ENCODE results near the gene CRIM1. TPM values are rescaled to one million over a fixed set of nuclear protein-coding genes. Genes with fewer than 3 reads are reported as not detected.

Gene CRIM1
- total and polyA plus RNA-seq, 2 experiments from 2014 or later, result 10.5 to 36.4 TPM

GRCh38 chr2:36526226-36526625 lies 170.6 kb downstream of the CRIM1 start:
- H4K20me1 ChIP-seq (replicated peaks; ENCODE audit: insufficient read depth), result 0 out of 2 replicates have a peak, but pooled peaks cover 5% of the 10 kb centered on the region
- no peak overlapping the region for H3K4me3 Mint-ChIP-seq
- H3K27me3 Mint-ChIP-seq (ENCODE audit: insufficient read depth, low read depth, poor library complexity), result no peaks in the 10 kb centered on the region
- H3K36me3 Mint-ChIP-seq (ENCODE audit: low read depth), result peaks cover 23% of the 10 kb centered on the region
- no peaks in the 10 kb centered on the region for H3K9me2 ChIP-seq (ENCODE audit: insufficient read depth)
- H3K36me3 ChIP-seq (ENCODE audit: insufficient read depth), result peaks cover 30% of the 10 kb centered on the region; the same call in 1 of the 2 replicates
- no peak overlapping the region for H3K4me2 ChIP-seq
- H3K4me3 ChIP-seq, result no peak overlapping the region
- H3K27ac Mint-ChIP-seq, result no peak overlapping the region
- DNase-seq (ENCODE audit: low spot score) (no peak), ATAC-seq (no peak)
- no peak overlapping the region for H2AFZ ChIP-seq
- H3K4me1 ChIP-seq (ENCODE audit: insufficient read depth), result no peaks in the 10 kb centered on the region; the same call in 1 of the 2 replicates
- H3K27ac ChIP-seq (ENCODE audit: low read depth), result no peak overlapping the region
- TF ChIP-seq ZNF331 (CRISPR knock-in tag; IDR thresholded peaks at IDR 0.05; ENCODE audit: low read depth) (no peak), ZNF462 (CRISPR knock-in tag; IDR thresholded peaks at IDR 0.05) (no peak), POLR2AphosphoS5 (IDR thresholded peaks at IDR 0.05; ENCODE audit: low read depth) (no peak), REST (IDR thresholded peaks at IDR 0.05; ENCODE audit: unreplicated experiment) (no peak), JUNB (IDR thresholded peaks at IDR 0.05; ENCODE audit: unreplicated experiment) (no peak), CREB1 (CRISPR knock-in tag; IDR thresholded peaks at IDR 0.05; ENCODE audit: low read depth) (no peak)
- no peaks in the 10 kb centered on the region for H3K9me3 Mint-ChIP-seq
- 0 out of 2 replicates have a peak, but pooled peaks cover 4% of the 10 kb centered on the region for H3K79me2 ChIP-seq (replicated peaks; ENCODE audit: insufficient read depth)
- H3K27me3 ChIP-seq (ENCODE audit: insufficient read depth), result no peaks in the 10 kb centered on the region
- peaks cover 19% of the 10 kb centered on the region; the same call in 2 of the 3 replicates for H3K4me1 Mint-ChIP-seq
- H3F3A ChIP-seq (replicated peaks; ENCODE audit: low read depth), result no peaks in the 10 kb centered on the region
